HG02759 (cell line): Measurements from ENCODE around the gene PDE3A.
"Not testable (repeated sequence)": the region's sequence is repeated elsewhere in the genome, so short reads cannot be mapped to it uniquely, and the experiment has no call there.

Experiments used
- ATAC-seq: cut with Tn5 transposase; IDR thresholded peaks from one replicate; pipeline ENCODE4 v1.9.1; 2021; ENCODE audit warnings: mild to moderate bottlenecking, moderate library complexity; ENCODE audit not compliant: unreplicated experiment

PDE3A gene

GRCh38 chr12:20368114-20368650 lies at the start of gene PDE3A:
TSS of gene PDE3A (plus strand) at chr12:20368537. CDS start at chr12:20369285, 748 bp downstream.
- no peak for ATAC-seq

- no peak for ATAC-seq
These were observed 49.0 kb upstream of the PDE3A start for GRCh38 chr12:20319366-20319765.

- ATAC-seq: no peak
These were observed 47.8 kb upstream of the PDE3A start for GRCh38 chr12:20320552-20320951.

- not testable (repeated sequence) for ATAC-seq
These were observed 37.4 kb upstream of the PDE3A start for GRCh38 chr12:20330826-20331505.

GRCh38 chr12:20339060-20339459 lies 29.3 kb upstream of the PDE3A start:
- no peak for ATAC-seq

DNA sequence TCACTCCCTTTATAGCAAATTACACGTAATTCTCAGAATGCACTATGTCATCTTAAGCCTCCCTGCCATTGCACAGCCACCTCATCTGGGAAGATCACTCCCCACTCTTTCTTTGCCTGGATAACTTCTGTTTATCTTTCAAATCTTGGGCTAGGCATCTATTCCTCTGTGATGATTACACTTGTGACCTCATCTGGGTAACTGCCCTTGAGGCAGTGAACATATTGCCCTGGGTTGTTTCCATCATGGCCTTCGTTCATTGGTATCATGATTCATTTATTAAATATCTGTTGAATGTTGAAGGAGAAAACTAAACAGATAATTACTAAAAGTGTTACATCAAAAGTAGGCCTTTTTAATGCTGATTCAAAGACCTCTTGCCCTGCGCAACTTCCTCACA lies 26.2 kb upstream of the PDE3A start:
- no peak for ATAC-seq

DNA sequence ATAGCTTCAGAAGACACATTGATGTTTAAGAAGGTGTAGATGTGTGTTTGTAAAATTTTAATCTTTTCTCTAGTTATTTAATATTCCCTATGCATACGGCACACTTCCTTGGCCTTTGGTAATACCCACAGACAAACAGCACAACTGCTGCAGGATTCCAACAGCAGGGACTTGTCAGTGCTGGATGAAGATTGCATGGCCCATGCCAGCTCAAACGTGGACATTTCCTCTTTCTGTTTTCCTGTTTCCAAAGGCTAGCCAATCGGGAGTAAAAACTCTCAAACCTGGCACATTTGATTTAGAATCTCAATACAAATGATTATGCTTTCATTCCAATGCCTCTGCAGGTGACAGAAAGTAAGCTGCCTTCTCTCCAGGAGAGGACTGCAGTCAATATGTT lies 22.5 kb upstream of the PDE3A start:
- no peak for ATAC-seq

DNA sequence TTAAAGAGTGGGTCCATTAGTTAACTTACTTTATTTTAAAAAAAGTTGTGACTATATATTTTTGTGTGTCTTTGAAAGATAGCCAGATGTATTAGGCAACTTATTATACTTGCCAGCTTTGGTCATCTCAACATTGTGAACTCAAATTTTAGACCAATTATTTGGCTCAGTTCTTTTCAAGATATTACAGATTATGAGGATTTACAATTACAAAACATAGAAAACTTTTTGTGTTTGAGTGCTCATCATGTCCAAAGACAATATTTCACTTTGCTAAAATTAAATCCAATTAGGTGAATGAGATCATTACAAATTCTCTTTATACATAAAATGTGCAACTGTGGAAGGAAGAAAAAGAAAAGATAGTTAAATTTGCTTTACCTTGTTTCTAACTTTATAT lies 18.3 kb upstream of the PDE3A start:
- no peak for ATAC-seq

GRCh38 chr12:20350495-20350894 lies 17.8 kb upstream of the PDE3A start:
- ATAC-seq: no peak

- ATAC-seq: no peak
These were observed 16.9 kb upstream of the PDE3A start for GRCh38 chr12:20351406-20351805.

GRCh38 chr12:20356048-20356447 lies 12.3 kb upstream of the PDE3A start:
- no peak for ATAC-seq

DNA sequence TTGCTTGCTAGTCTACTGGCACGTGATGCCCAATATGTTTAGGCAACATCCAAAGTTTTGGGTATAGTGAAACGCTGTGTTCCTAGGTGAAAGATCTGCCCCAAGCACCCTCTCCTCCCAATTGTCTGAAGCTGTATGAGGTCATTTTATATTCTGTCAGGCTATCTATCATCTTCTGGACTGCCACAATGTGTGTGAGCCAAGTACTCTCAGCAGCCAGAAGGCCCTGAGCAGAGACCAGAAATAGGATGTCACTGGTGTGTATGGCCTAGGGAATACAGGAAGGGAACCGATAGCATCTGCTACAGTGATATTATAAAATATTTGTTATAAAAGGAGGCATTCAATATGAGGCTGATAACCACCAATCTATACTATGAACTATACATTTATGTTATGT lies 7.9 kb upstream of the PDE3A start:
- no peak for ATAC-seq

DNA sequence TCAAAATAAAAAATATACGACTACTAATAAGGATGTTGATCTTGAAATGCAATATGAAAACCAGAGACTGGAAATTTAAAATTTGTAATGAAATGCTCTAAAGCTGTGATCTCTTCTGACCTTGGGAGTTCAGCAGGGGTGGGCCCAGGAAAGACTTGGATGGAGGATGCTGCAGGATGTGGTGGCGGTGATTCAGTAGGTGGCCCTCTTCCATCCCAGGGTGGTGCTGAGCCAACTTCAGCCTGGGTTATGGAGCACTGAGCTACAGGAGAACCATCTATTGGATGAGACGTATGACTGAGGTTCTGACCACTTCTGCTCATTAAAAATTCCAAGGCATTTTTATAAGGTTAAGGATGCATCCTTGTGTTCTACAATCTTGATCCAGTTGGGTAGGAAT lies 6.9 kb upstream of the PDE3A start:
- ATAC-seq: no peak

GRCh38 chr12:20364501-20364900 lies 3.8 kb upstream of the PDE3A start:
- no peak for ATAC-seq

- ATAC-seq: no peak
These were observed 1.4 kb upstream of the PDE3A start for GRCh38 chr12:20366776-20367409.

GRCh38 chr12:20367583-20368113 lies 689 bp upstream of the PDE3A start:
- ATAC-seq: no peak

DNA sequence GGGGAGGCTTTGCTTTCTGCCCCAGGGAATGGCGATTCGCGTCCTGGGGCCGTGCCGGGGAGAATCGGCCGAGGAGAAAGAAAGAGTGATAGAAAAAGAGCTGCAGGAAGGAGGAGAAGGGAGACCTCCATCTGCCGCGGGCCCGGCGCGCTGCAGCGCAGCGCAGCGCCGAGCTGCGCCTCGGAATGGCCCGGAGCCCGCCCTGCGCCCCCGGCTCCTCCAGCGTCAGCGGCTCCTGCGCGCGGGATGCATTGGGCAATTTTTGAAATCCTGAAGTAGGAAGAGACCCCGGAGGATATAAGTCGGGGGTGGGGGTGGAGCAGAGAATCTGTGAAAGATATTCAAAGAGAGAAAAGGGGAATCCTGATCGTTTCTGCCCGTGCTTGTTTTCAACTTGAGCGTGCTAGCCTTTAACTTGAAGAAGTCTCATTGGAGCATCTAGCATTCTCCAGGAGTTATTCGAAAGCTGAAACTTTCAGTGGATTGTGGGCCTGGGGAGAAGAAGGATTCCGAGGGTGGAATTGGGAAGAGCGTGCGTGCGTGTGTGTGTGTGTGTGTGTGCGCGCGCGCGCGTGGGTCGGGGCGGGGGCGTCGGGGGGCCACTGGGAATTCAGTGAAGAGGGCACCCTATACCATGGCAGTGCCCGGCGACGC lies 441 bp downstream of the PDE3A start:
- ATAC-seq: no peak

DNA sequence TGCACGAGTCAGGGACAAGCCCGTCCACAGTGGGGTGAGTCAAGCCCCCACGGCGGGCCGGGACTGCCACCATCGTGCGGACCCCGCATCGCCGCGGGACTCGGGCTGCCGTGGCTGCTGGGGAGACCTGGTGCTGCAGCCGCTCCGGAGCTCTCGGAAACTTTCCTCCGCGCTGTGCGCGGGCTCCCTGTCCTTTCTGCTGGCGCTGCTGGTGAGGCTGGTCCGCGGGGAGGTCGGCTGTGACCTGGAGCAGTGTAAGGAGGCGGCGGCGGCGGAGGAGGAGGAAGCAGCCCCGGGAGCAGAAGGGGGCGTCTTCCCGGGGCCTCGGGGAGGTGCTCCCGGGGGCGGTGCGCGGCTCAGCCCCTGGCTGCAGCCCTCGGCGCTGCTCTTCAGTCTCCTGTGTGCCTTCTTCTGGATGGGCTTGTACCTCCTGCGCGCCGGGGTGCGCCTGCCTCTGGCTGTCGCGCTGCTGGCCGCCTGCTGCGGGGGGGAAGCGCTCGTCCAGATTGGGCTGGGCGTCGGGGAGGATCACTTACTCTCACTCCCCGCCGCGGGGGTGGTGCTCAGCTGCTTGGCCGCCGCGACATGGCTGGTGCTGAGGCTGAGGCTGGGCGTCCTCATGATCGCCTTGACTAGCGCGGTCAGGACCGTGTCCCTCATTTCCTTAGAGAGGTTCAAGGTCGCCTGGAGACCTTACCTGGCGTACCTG lies 1.1 kb downstream of the PDE3A start:
- ATAC-seq: no peak

DNA sequence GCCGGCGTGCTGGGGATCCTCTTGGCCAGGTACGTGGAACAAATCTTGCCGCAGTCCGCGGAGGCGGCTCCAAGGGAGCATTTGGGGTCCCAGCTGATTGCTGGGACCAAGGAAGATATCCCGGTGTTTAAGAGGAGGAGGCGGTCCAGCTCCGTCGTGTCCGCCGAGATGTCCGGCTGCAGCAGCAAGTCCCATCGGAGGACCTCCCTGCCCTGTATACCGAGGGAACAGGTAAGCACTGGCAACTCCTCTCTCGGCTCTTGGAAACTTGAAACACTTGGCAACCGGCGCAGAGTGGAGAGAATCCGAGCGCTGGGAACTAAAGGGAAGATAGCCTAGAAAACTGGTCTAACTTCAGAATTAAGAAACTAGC lies 1.7 kb downstream of the PDE3A start:
- no peak for ATAC-seq

- no peak for ATAC-seq
These were observed 2.7 kb downstream of the PDE3A start for GRCh38 chr12:20370866-20371519.
